HCT116 (cell line): ENCODE measurements around the gene EP400. TPM values are rescaled to one million over a fixed set of nuclear protein-coding genes. Genes with fewer than 3 reads are reported as not detected.

Experiments
- ATAC-seq: fragments of 200-7000 bp; cut with Tn5 transposase; 2 replicates; pipeline ENCODE4 v1.9.1; 2020; ENCODE audit warnings: mild to moderate bottlenecking, moderate library complexity
- BruUV-seq: library from RNA; stranded (reverse); fragments of 400-500 nt; replicated peaks from 2 replicates; lab custom pipeline; 2021; lab: Mats Ljungman, UMichigan
- CTCF ChIA-PET: fragments of 300-600 bp; sonication (Branson Sonifier 250); formaldehyde crosslinking; loops from one replicate; lab custom pipeline; 2021; ENCODE audit warnings: antibody characterized with exemption; lab: Charles Lee
- POLR2A ChIA-PET: fragments of 300-600, 350-600 bp; sonication (Branson Sonifier 250); formaldehyde crosslinking; loops from one replicate; lab custom pipeline; 2021; ENCODE audit warnings: antibody characterized with exemption; lab: Charles Lee
- RAD21 ChIA-PET, 2 experiments: fragments of 300-600 bp; sonication (Branson Sonifier 250); formaldehyde crosslinking; loops; one replicate each; lab custom pipeline; 2023; ENCODE audit warnings: low total read pairs in 2 of 2; ENCODE audit not compliant: uncharacterized antibody in 2 of 2, unreplicated experiment in 2 of 2, low non-redundant PET in 1 of 2; lab: Charles Lee
- DNase-seq: peaks from one replicate; pipeline ENCODE4 v3.0.0-alpha.2; 2010; ENCODE audit warnings: low read depth, low spot score
- H2AFZ ChIP-seq: fragments of 200-600 bp; shearing (Covaris generic), sonication (generic); 2 replicates; pipeline ENCODE4 v1.6.1; 2017; ENCODE audit warnings: low read depth, mixed run types, mixed read lengths, antibody characterized with exemption, low read length; ENCODE audit not compliant: poor library complexity, severe bottlenecking
- H3K27ac ChIP-seq: 2 replicates; pipeline ENCODE4 v1.5.1; 2012; ENCODE audit warnings: low read depth, low read length
- H3K27me3 ChIP-seq: fragments of 200-600 bp; sonication (generic); 2 replicates; pipeline ENCODE4 v1.6.1; 2016; ENCODE audit warnings: mixed run types, low read length, mixed read lengths; ENCODE audit not compliant: insufficient read depth
- H3K36me3 ChIP-seq, 2 experiments: fragments of 200-500 bp in 1 of 2; fragments of 200-600 bp in 1 of 2; sonication (Bioruptor generic) in 1 of 2; sonication (generic) in 1 of 2; 2 replicates each; pipeline versions ENCODE4 v1.5.1 to v1.6.1; 2014 to 2016; ENCODE audit warnings: low read length in 2 of 2, inconsistent platforms in 1 of 2, mixed read lengths in 1 of 2, mixed run types in 1 of 2; ENCODE audit not compliant: insufficient read depth in 2 of 2, control insufficient read depth in 1 of 2
- H3K4me1 ChIP-seq, 2 experiments: fragments of 200-600 bp in 1 of 2; sonication (generic) in 1 of 2; 2 replicates each; pipeline versions ENCODE4 v1.5.1 to v1.6.1; 2012 to 2017; ENCODE audit warnings: low read length in 2 of 2, inconsistent platforms in 1 of 2, mild to moderate bottlenecking in 1 of 2, mixed read lengths in 1 of 2, mixed run types in 1 of 2, moderate library complexity in 1 of 2; ENCODE audit not compliant: insufficient read depth in 2 of 2, control insufficient read depth in 1 of 2
- H3K4me2 ChIP-seq: fragments of 200-600 bp; sonication (generic); 2 replicates; pipeline ENCODE4 v1.6.1; 2017; ENCODE audit warnings: mixed run types, low read length, mixed read lengths
- H3K4me3 ChIP-seq, 2 experiments: fragments of 200-600 bp in 1 of 2; sonication (generic) in 1 of 2; replicated peaks in 1 of 2; 2 replicates each; pipeline ENCODE4 v1.5.1; 2011 to 2016; ENCODE audit warnings: low read length in 2 of 2, control low read depth in 1 of 2, low read depth in 1 of 2, mild to moderate bottlenecking in 1 of 2, mixed read lengths in 1 of 2, mixed run types in 1 of 2
- H3K79me2 ChIP-seq: fragments of 200-600 bp; sonication (generic); 2 replicates; pipeline ENCODE4 v1.6.1; 2017; ENCODE audit warnings: mild to moderate bottlenecking, mixed run types, low read length, moderate library complexity, mixed read lengths; ENCODE audit not compliant: insufficient read depth
- H3K9ac ChIP-seq: fragments of 200-600 bp; sonication (generic); 2 replicates; pipeline ENCODE4 v1.6.1; 2016; ENCODE audit warnings: low read length, mixed read lengths
- H3K9me2 ChIP-seq: fragments of 200-600 bp; sonication (generic), shearing (Covaris generic); 2 replicates; pipeline ENCODE4 v1.6.1; 2017; ENCODE audit warnings: mixed run types, mild to moderate bottlenecking, moderate library complexity; ENCODE audit not compliant: insufficient read depth
- H3K9me3 ChIP-seq, 2 experiments: fragments of 200-500 bp in 1 of 2; fragments of 200-600 bp in 1 of 2; sonication (Bioruptor generic) in 1 of 2; sonication (generic) in 1 of 2; 2 replicates each; pipeline ENCODE4 v1.6.1; 2014 to 2017; ENCODE audit warnings: low read length in 2 of 2, mixed read lengths in 2 of 2, inconsistent platforms in 1 of 2, low read depth in 1 of 2, mild to moderate bottlenecking in 1 of 2, mixed run types in 1 of 2, moderate library complexity in 1 of 2; ENCODE audit not compliant: control insufficient read depth in 1 of 2, insufficient read depth in 1 of 2
- H4K20me1 ChIP-seq: fragments of 200-600 bp; sonication (generic), shearing (Covaris generic); 2 replicates; pipeline ENCODE4 v1.6.1; 2017; ENCODE audit warnings: mixed run types, mild to moderate bottlenecking, moderate library complexity; ENCODE audit not compliant: insufficient read depth
- CEBPB ChIP-seq: IDR thresholded peaks from 2 replicates; pipeline ENCODE4 v1.6.1; 2012; ENCODE audit warnings: low read depth
- JUND ChIP-seq: IDR thresholded peaks from 2 replicates; pipeline ENCODE4 v1.6.1; 2012
- POLR2A ChIP-seq: IDR thresholded peaks from 2 replicates; pipeline ENCODE4 v1.7.0; 2011; ENCODE audit warnings: borderline replicate concordance; ENCODE audit not compliant: insufficient read depth, insufficient read length; ENCODE audit errors: extremely low read depth
- POLR2AphosphoS5 ChIP-seq: IDR thresholded peaks from 2 replicates; pipeline ENCODE4 v1.6.1; 2011; ENCODE audit warnings: mild to moderate bottlenecking, low read depth, low read length, moderate library complexity
- SRF ChIP-seq: IDR thresholded peaks from 2 replicates; pipeline ENCODE4 v1.6.1; 2012; ENCODE audit warnings: low read depth
- TCF7L2 ChIP-seq: IDR thresholded peaks from 2 replicates; pipeline ENCODE4 v1.7.0; 2011; ENCODE audit warnings: borderline replicate concordance, inconsistent platforms; ENCODE audit not compliant: insufficient read depth, insufficient read length; ENCODE audit errors: extremely low read depth
- ZFX ChIP-seq: fragments of 450-650 bp; IDR thresholded peaks from 2 replicates; pipeline ENCODE4 v1.6.1; 2017
- ZNF274 ChIP-seq: fragments of 200-500 bp; sonication (Bioruptor generic); IDR thresholded peaks from 2 replicates; pipeline ENCODE4 v1.6.1; 2014; ENCODE audit warnings: mild to moderate bottlenecking, low read depth, low read length, inconsistent platforms
- intact Hi-C: fragments of 100-400 bp; cut with micrococcal nuclease; formaldehyde crosslinking; loops from 2 replicates; pipeline ENCODE4 v1.10.0; 2022
- total RNA-seq: library from RNA; stranded (reverse); gene quantifications from one replicate; pipeline ENCODE4 v1.2.1, GENCODE V29; 2021; ENCODE audit not compliant: unreplicated experiment
- TF ChIP-seq, protein P1 (sequence below): IDR thresholded peaks from 2 replicates; pipeline ENCODE4 v1.6.1; 2012
- TF ChIP-seq, protein P2 (sequence below): IDR thresholded peaks from 2 replicates; pipeline ENCODE4 v1.6.1; 2012
- TF ChIP-seq, protein P3 (sequence below): IDR thresholded peaks from 2 replicates; pipeline ENCODE4 v1.6.1; 2012; ENCODE audit warnings: low read depth

The EP400 gene
- total RNA-seq, 1 experiment from 2014 or later = 54.5 TPM

DNA sequence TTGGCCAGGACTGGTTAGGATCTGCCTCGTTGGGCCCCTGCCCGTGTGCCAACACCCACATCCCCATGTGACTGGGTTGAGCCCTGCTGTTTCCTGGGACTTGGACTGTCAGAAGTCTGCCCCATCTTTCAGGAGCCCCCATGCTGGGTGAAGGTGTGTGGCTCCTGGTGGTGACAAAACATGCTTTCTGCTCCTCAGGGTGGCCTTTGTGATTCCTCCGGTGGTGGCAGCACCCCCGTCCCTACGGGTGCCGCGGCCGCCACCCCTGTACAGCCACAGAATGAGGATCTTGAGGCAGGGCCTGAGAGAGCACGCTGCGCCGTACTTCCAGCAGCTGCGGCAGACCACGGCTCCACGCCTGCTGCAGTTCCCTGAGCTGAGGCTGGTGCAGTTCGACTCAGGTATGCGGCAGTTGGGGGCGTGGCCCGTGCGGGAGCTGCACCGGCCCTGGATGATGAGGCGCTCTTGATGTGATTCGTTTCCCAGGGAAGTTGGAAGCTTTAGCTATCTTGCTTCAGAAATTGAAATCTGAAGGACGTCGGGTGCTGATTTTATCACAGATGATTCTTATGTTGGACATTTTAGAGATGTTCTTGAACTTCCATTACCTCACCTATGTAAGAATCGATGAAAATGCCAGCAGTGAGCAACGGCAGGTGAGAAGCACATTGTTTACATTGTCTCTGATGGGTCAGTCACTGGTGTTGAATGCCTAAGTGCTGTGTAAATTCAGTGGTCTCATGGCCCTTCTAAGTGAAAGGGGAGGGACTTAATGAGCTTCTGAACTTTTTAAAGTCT lies 80.0 kb downstream of the EP400 start:
- Histone ChIP-seq H3K4me2 (no peak overlapping the region), H3K4me1 (no peaks in the 10 kb centered on the region), H3K9me2 (no peaks in the 10 kb centered on the region), H3K9me3 (no peaks in the 10 kb centered on the region), H2AFZ (no peak overlapping the region), H3K36me3 (peaks cover 38 to 53% of the 10 kb centered on the region in 2 experiments), H3K27me3 (no peaks in the 10 kb centered on the region), H3K27ac (no peak overlapping the region), H4K20me1 (no peaks in the 10 kb centered on the region; the same call in 1 of the 2 replicates), H3K4me3 (no peak overlapping the region), H3K79me2 (no peaks in the 10 kb centered on the region), H3K9ac (no peak overlapping the region)
- TF ChIP-seq POLR2AphosphoS5 (no peak), ZFX (no peak), JUND (no peak), POLR2A (no peak), TCF7L2 (no peak), SRF (no peak), CEBPB (no peak), ZNF274 (no peak)
- TF ChIP-seq, protein P1, sequence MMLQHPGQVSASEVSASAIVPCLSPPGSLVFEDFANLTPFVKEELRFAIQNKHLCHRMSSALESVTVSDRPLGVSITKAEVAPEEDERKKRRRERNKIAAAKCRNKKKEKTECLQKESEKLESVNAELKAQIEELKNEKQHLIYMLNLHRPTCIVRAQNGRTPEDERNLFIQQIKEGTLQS = no peak
- TF ChIP-seq, protein P2, sequence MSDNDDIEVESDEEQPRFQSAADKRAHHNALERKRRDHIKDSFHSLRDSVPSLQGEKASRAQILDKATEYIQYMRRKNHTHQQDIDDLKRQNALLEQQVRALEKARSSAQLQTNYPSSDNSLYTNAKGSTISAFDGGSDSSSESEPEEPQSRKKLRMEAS = no peak
- TF ChIP-seq, protein P3, sequence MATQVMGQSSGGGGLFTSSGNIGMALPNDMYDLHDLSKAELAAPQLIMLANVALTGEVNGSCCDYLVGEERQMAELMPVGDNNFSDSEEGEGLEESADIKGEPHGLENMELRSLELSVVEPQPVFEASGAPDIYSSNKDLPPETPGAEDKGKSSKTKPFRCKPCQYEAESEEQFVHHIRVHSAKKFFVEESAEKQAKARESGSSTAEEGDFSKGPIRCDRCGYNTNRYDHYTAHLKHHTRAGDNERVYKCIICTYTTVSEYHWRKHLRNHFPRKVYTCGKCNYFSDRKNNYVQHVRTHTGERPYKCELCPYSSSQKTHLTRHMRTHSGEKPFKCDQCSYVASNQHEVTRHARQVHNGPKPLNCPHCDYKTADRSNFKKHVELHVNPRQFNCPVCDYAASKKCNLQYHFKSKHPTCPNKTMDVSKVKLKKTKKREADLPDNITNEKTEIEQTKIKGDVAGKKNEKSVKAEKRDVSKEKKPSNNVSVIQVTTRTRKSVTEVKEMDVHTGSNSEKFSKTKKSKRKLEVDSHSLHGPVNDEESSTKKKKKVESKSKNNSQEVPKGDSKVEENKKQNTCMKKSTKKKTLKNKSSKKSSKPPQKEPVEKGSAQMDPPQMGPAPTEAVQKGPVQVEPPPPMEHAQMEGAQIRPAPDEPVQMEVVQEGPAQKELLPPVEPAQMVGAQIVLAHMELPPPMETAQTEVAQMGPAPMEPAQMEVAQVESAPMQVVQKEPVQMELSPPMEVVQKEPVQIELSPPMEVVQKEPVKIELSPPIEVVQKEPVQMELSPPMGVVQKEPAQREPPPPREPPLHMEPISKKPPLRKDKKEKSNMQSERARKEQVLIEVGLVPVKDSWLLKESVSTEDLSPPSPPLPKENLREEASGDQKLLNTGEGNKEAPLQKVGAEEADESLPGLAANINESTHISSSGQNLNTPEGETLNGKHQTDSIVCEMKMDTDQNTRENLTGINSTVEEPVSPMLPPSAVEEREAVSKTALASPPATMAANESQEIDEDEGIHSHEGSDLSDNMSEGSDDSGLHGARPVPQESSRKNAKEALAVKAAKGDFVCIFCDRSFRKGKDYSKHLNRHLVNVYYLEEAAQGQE = no peak
- DNase-seq (no peak), ATAC-seq (no peak)
- ChIA-PET CTCF (no interaction called here), RAD21 (no interaction called here), POLR2A (no interaction called here)
- no TSS peak for BruUV-seq
- intact Hi-C loops = no loop called here
